GM18505 (cell line): ENCODE data around the gene SLC1A1.
A peak's percentile ranks its signal among the peaks of the same experiment; 100 is the strongest.
"Not testable (repeated sequence)": the region's sequence is repeated elsewhere in the genome, so short reads cannot be mapped to it uniquely, and the experiment has no call there.

Experiments
- ATAC-seq: cut with Tn5 transposase; IDR thresholded peaks from one replicate; pipeline ENCODE4 v1.9.1; 2021; ENCODE audit not compliant: unreplicated experiment
- POLR2A ChIP-seq: IDR thresholded peaks from 4 replicates; pipeline ENCODE4 v1.6.1; 2011; ENCODE audit warnings: borderline replicate concordance; ENCODE audit not compliant: insufficient read depth, insufficient read length; ENCODE audit errors: extremely low read depth

SLC1A1 gene

DNA sequence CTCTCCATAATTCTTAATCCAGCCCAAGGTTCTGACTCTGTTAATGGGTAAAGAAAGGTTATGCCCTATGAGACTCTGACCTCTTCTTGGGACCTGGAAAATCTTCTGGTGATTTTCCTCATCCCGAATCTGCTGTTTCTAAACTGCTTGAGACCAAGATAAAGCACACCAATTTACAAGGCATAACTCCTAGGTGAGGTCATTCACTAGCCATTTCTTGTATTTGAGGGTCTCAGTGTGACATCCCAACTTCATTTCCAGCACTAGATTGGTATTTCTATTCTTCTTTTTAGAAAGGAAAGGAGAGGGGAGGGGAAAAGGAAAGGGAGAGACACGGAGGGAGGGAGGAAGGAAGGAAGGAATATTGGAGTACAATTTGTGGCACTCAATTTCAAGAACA, 51.6 kb downstream of the SLC1A1 start:
- TF ChIP-seq POLR2A, result no peak
- ATAC-seq, result no peak

DNA sequence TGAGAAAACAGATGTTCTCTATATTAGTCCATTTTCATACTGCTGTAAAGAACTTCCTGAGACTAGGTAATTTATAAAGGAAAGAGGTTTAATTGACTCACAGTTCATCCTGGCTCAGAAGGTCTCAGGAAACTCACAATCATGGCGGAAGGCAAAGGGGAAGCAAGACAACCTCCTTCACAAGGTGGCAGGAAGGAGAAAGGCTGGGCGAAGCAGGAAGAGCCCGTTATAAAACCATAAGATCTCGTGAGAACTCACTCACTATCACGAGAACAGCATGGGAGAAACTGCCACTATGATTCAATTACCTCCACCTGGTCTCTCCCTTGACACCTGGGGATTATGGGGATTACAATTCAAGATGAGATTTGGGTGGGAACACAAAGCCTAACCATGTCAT, 54.4 kb downstream of the SLC1A1 start:
- not testable (repeated sequence) for ATAC-seq

DNA sequence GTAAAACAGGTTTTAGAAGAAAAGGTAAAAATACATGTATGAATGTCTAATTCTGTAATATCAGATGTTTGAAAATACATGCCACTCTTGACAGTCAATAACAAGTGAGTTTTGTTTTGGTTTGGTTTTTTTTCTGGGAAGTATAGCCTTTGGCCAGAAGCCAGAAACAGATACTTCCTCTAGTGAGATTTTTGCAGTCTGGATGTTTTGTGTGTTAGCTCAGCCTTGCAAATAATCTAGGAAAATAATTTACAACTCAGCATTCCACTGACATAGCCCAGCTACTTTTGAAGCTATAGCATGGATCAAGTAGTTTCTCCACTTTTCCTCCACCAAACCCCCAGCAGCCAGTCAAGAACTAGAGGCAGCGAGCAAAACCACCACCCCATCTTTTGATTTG, 56.7 kb downstream of the SLC1A1 start:
- ATAC-seq, result no peak
- TF ChIP-seq POLR2A, result no peak

DNA sequence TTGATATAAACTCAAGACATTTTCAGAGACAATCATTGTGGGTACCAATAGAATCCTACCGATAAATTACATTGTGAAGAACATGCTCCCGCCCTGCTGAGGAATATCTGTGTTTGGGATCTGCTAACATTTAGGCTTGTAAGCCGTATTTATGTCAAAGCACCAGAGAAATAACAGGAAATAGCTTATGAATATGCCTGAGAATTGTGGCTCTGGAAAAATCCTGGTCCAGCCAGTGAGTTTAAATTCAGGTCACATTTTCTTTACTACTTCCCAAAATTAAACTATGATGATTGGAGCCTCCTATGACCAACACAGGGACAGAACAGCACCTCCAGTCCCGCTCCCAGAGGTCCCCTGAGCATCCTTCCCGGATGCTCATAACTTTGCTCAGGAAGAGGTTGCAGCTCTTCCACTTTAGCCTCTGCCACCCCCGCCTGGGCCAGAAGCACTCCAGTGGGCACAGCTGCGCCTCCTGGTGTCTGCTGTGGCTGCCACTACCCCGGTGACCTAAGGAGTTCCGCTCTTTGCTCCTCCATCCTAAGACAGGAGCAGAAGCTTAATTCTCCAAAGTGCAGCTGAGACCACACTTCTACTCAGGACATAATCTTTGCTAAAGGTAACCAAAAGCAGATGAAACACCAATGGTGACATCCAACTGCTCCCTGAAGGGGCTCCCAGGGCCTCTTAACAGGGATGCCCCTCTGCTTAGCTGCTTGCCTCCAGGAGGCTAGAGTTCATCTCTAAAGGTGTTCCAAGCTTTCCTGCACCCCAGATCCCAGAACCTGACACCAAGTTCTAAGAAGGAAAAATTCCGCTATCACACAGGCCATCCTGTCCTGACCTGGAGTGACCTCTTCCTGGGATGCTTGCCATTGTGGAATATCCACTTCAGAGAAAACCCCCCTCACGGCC, 58.8 kb downstream of the SLC1A1 start:
- no peak for ATAC-seq
- TF ChIP-seq POLR2A, result no peak

DNA sequence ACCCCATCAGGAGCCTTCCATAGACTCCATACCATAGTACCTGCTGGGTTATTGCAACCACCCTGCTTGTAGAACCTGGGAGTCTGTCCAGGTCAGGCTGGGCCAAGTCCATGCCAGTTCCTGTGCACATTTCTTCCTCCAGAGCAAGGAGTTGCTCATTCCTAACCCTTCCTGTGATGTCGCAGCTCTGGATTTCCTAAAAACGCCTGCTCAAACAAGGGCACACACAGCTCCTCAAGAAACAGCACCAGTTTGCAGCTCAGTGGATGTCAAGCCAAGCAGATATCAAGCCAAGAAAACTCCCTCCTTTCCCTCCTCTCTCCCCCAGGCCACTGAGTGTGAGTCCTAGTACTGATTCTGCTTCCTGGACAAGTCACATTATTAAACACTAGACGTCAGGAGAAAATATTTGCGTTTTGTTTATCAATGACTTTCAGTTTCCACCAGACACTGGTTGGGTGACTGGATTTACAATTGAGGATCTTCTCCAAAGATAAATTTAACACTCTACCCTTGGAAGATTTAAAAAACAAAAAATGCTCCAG, 59.6 kb downstream of the SLC1A1 start:
- TF ChIP-seq POLR2A, result no peak
- ATAC-seq, result no peak

DNA sequence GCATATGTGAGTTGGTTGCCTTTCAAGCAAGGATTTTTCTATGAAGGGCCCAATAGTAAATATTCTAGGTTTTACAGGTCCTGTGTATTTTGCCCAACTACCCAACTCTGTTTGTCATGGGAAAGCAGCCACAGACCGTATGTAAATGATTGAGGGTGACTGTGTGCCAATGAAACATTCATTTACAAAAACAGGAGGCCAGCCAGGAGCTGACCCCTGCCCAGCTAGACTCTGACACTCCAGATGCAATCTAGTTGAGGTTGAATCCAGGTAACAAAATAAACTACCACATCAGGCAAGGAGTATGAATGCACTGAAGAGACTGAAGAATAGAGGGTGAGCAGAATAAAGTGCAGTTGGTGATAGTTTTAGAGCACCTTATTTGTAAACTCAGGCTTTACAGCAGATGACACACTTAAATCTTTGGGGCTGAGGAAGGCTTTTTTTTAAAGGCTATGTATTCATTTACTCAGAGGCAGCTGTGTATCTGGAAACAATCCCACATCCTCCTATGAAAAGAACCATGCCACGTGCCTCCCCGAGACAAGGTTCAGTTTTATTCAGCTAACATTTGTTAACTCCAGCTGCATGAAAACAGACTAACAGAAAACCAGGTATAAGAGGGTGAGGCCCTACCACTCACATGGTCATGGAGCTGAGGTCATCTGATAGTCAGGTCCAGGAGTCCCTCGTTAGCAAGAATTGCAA, 60.7 kb downstream of the SLC1A1 start:
- no peak for ATAC-seq
- TF ChIP-seq POLR2A, result no peak

DNA sequence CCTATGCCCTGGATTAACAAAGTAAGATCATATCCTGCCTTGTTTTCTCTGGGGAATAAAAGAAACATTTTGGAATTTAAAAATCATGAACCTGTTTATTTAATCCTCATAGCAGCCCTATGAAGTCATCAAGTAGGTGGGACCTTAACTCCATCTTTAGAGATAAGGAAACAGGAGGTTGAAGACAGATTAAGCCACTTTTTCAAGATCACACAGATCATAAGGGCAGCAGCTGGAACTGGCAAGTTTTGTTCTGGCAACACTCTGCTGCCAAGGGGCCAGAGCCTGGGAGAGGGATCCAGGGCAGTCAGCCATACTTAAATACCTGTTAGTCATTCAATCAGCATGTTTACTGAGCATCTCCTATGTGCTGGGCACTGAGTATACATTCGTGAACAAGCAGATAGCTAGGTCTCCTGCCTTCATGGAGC, 63.7 kb downstream of the SLC1A1 start:
- TF ChIP-seq POLR2A, result no peak
- ATAC-seq, result no peak

DNA sequence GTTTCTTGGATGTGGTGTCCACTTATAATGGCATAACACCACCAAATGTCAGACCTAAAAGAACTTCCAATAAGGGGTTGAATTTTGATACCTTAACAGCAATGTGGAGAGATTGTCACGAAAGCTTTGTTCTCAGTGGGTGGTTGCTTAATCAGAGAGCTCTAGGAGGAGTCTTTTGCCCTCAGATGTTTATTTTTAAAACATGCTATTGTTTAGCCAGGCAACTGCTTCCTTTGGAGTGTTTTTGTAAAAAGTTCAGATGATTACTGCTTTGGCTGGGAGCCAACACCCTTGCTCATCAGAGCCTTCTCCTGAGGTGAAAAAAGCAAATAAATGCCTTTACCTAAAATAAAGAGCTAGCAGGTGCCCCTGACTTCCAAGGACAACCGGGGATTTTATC, 65.0 kb downstream of the SLC1A1 start:
- TF ChIP-seq POLR2A, result no peak
- no peak for ATAC-seq

DNA sequence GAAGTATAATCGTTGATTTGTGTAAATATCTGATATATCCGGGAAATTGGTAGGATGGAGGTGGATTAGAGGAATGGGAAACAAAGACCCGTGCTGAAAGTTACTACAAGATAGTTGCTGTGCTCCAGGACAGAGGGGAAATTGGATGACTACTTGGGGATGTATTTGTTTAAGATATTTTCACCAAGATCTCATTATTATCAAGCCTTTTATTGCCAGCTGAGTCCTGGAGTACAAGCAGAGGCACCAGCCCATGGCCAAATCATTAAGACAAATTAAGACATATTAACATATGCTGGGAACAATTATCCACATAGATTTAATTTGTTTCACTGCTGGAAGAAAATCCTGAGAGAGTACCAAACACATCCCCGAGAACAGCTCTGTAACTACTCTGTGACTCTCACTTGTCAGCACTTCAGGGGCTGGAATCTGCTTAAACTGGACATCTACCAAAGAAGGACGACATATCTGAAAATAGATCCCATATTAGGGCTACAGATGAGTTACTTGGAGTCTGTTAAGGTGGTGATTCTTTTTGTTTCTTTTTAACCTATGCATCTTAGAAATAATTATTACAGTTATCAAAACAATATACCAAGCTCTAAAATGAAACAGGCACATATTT, 68.2 kb downstream of the SLC1A1 start:
- TF ChIP-seq POLR2A, result no peak
- ATAC-seq, result no peak

DNA sequence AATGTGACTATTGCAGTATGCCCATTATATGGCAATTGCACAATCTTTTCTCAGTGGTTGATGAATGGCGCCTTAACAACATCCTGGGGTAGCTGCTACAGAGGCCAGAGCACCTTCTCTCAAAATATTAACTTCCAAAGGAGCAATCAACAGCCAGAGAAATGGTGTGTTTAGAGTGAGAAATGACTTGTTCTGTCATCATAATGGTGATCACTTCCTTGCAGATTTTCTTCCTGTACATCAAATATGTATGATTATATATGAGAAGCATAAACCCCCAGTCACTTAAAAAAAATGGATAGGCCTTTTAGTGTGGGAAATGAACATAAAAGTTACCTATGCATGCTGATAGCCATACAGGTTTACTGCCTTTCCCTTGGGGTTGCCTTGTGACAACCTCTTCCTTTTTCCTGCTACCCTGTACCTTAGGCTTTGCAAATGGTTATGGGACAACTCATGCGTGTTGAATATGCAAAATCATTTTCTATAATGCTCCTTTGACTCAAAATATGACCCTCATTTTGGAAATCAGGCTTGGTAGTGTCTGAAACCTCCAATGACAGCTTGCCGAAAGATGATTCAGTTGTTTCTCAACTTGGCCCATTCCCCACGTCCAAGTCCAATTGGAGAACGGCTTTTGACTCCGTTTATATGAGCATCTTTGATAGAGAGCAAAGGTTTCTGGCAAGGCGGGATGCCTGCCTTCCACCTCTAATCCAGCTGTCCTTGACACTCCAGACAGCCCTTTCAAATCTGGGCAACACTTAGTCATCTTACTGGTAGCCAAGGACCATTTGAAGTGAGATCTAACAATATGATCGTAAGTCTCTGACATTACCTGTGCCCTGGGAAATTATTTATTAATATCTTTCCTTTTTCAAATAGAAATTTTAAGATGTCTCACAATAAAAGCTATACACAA, 69.3 kb downstream of the SLC1A1 start:
- TF ChIP-seq POLR2A, result peak; percentile 16
- peak; percentile 77 for ATAC-seq

DNA sequence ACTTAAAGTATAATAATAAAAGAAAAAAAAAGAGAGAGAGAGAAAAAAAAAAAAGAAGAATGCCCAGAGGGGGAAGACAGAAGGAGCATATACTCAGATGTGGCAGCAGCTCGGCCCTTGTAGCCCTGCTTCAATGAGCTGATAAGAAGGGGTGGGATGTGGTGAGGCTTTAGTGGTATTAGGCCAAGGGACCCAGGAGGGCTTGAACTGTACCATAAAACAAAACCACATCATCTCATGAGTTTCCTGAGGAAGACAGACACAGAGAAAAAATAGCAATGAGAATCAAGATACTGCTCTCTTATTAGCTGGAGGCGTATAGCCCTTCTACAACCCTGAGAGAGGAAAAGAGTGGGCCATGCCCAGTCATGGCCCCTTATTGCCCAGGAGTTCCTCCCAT, 72.8 kb downstream of the SLC1A1 start:
- no peak for TF ChIP-seq POLR2A

DNA sequence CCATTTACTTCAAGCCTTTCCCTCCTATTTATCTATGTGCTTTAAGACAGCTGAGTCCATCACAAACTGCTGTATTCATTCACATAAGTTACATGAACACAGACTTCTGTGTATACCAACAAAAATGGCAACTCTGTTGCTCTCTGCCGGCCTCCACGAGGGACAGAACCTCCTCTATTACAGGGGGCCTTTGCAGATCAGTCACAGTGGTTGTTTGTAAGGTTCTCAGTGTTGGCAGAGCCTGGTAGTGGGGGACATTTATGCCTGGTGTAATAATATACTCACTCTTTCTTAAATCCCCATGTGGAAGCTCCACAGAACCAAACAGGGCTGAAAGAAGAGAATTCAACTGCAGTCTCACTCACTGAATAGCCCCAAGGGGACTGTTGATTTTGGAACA, 76.5 kb downstream of the SLC1A1 start:
- no peak for ATAC-seq
- TF ChIP-seq POLR2A, result no peak

More for the DNA sequence above, 72.8 kb downstream of the SLC1A1 start:
- ATAC-seq, result no peak
